NOMO-1 (cell line): ENCODE data around the gene CDC40.
"Not testable (repeated sequence)": the region's sequence is repeated elsewhere in the genome, so short reads cannot be mapped to it uniquely, and the experiment has no call there.

Source experiments
- DNase-seq, 2 experiments: peaks; one replicate each; lab custom pipeline; 2025; ENCODE audit not compliant: unreplicated experiment in 2 of 2; lab: John Stamatoyannopoulos, UW

Gene CDC40

GRCh38 chr6:110266996-110267395 is 86.8 kb downstream of the CDC40 start:
- DNase-seq: no peak

GRCh38 chr6:110269623-110270022 is 89.4 kb downstream of the CDC40 start:
- DNase-seq: no peak

- DNase-seq: no peak
Measured at GRCh38 chr6:110270165-110270564, 89.9 kb downstream of the CDC40 start.

GRCh38 chr6:110271732-110272022 is 91.5 kb downstream of the CDC40 start:
- no peak for DNase-seq

- not testable (repeated sequence) for DNase-seq
Measured at GRCh38 chr6:110272781-110273180, 92.6 kb downstream of the CDC40 start.

- DNase-seq: no peak
Measured at GRCh38 chr6:110277100-110277665, 97.0 kb downstream of the CDC40 start.
